Limb (tissue), 2 donors: ENCODE data around the gene SYT9.

ENCODE experiments used
- DNase-seq, 2 donors: peaks; one replicate each; pipeline ENCODE4 v3.0.0-alpha.2; 2016; ENCODE audit errors: extremely low spot score in 2 of 2

SYT9 gene

DNA sequence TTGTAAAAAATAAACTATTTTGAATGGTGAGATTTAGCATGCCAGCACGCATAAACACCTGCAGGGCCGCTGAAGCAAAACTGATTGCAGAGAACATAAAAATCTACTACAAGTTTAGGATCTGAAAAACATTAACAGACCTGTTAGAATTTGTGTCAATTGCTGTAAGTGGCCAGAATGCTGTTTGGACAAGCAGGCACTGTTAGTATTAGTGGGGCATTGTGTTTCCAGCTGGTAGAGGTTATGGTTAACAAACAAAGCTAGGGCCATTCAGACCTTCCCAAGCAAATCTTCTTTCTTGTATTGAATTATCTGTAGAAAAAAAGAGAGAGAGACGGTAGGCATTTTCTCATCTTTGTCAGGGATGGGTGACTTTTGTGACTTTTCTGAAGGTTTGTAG is 176.0 kb downstream of the SYT9 start:
- DNase-seq = no peak

- DNase-seq = no peak
These were observed 176.5 kb downstream of the SYT9 start for GRCh38 chr11:7428196-7428595.

- no peak for DNase-seq
These were observed 178.8 kb downstream of the SYT9 start for GRCh38 chr11:7430496-7430895.

DNA sequence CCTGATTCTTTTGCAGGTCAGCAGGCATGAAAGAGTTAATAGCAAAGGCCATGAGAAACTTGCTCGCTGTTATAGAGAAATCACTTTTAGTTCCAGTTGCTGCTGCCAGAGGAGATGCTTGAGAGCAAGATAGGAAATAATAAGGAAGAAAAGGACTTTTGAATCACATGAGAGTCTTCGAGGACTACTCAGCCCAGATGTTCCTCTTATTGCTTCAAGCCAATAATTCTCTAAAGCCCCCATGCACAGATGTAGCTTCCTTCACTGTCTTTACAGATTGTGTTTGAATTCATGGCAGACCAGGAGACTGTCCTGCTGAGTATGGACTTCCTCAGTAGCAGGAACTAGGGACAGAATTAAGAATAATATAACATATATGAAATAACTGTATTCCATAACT is 183.5 kb downstream of the SYT9 start:
- DNase-seq = peak in 1 of 2 donors; percentile 26

- no peak for DNase-seq
These were observed 184.4 kb downstream of the SYT9 start for GRCh38 chr11:7436146-7436545.

DNA sequence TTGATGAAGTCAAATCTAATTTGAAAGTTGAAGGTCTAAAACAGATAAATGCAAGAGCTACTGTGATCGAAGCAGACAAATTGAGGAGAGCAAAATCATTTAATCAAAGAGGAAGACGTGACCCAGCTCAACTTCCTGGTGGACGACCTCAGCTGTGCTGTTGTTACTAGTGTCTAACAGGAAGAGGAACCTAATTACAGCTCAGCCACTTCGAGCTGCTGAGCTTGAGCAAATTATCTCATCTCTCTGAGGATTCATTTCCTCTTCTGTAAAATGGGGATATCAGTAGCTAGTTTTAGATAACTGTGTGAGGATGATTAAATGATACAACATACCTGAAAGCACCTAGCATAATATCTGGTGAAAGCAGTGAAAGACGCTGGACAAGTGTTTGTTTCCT is 185.0 kb downstream of the SYT9 start:
- no peak for DNase-seq

DNA sequence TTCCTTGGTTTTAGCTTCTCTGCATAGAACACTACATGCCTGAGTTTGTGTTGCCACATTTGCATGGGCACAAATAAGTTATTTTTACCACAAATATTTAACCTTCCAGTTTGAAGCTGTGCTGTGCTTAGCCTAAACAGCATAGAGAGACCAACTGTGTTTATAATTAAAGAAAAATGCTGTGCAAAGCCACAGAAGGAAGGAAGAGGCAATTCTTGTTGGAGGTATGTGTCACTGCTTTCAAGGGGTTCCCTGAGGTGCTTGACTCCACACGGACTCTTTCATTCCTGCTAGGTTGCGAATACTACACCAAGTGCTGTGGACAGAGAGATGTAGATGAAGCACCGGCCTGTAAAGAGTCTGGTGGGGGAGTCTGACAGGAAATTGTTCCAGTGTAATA is 186.0 kb downstream of the SYT9 start:
- no peak for DNase-seq

DNA sequence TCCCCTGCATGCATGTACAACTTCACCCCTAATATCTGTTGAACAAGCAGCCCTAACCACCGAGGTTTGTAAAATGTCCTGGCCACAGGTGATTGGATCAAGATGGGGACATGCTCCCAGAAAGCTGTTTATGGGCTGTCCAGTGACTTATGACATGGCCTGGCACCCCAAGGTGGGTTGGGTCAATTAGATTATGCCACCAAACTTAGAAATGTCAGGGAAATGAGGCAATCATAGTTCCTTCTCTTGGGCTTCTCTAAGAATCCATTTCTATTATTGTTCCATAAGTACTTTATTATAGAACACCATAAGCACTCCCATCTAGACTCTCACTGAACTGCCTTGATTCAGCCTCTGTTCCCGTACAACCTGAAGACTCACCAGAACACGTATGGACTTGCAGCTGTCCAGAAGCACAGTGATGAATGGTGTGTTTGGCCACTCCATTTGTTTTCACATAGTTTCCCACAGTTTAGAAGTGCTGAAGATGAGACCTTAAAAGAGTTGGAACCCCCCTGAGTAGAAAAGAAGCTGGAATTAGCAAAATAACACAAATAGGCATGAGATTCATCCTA is 188.1 kb downstream of the SYT9 start:
- DNase-seq = no peak

- peak; percentile 59 to 82 for DNase-seq
These were observed 191.0 kb downstream of the SYT9 start for GRCh38 chr11:7442588-7443215.

DNA sequence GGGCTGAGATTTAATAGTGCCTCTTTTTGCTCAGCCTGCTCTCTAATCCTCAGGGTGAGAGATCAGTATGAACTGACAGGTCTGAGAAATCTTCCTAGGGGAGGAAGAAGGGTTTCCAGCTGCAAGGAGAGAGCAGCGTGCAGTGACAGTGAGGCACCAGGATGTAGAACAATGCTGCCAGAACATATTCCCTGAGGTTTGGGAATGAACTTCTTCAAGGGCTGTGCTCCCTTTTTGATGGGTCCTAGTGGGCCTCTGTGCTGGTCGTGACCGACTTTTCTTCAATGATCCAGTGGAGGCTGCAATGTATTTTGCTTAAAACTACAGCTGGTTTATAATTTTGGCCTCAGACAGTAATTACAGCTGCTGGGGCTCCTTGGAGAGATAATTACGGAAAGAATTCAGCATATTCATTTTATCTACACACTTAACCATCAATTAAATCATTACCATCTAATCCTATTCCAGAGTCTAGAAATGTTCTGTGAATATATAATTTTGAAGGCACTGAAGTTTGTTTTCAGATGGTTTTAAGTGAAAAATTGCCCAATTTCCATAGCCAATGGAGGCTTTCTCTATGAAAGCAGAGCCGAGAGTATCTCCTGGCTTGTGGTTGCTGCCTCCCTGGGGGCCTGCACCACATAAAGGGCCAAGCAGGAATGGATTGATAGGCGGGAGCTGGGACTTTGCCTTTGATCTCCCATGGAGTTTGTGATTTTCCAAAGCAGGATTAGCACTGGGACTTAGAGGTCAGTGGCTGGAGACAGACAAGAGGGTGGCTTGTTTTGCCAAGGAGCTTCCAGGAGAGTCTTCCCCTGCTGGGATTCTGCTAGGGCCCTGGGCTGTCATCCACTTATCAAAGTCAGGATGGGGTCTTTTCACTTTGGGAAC is 192.6 kb downstream of the SYT9 start:
- no peak for DNase-seq

GRCh38 chr11:7445564-7445963 is 193.9 kb downstream of the SYT9 start:
- DNase-seq = no peak

GRCh38 chr11:7448201-7448600 is 196.5 kb downstream of the SYT9 start:
- no peak for DNase-seq

GRCh38 chr11:7449211-7449840 is 197.6 kb downstream of the SYT9 start:
- DNase-seq = no peak

GRCh38 chr11:7449841-7450214 is 198.1 kb downstream of the SYT9 start:
- DNase-seq = no peak

DNA sequence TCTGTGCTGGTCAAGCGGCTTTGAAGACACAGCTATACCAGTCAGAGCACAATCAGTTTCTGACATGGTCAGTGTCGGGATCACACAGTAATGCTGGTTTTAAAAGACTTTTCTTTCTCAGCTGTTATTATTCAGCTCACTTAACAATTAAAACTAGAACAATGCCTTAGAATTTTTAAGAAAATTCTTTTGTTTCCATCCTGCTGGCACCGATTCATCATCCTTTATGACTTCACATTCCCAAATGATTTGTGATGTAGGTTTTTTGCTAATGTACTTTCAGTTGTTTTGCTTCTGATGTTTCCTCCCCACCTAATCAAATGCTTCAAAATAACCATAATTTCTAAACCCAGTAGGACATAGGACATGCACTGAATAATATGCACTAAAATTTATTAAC is 199.1 kb downstream of the SYT9 start:
- DNase-seq = no peak

- no peak for DNase-seq
These were observed 199.8 kb downstream of the SYT9 start for GRCh38 chr11:7451520-7451919.

DNA sequence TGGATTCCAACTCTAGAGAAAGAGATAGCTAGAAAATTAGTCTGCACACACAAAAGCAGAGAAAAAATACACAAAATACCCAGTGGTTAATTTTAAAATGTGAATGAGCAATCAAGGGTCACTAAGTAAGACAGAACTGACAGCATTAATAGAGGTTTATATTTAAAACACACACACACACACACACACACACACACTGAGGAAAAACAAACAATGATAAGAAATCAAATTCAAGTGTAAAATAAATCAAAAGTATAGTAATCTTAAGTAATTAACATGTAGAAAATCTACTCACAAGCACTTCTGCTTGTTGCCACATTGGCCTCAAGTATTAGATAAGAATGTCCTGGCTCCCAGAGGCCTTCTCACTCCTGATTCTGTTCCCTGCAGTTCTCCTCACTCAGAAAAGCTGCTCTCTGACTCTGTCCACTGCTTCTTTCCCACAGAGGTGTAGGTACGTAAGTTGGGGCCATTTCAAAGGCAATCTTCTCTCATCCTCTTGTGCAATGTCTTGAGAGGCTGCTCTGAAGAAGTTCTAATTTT is 200.3 kb downstream of the SYT9 start:
- no peak for DNase-seq

DNA sequence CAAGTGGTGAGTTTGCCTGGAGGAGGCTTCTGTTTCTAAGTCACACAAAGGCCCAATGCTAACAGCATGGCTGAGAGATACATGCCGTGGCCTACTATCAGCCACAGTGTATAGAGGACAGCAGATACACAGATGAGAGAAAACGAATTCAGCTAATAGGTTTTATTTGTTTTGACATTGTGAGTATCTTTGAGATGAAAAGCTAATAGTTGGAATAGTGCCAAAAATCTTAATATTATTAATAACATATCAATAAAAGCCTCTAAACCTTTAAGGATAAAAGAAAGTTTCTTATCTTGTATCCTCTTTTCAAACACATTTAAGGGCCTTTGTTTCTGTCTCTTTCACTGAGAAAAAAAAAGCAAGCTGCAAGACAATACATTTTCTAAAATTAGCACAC is 203.2 kb downstream of the SYT9 start:
- no peak for DNase-seq

DNA sequence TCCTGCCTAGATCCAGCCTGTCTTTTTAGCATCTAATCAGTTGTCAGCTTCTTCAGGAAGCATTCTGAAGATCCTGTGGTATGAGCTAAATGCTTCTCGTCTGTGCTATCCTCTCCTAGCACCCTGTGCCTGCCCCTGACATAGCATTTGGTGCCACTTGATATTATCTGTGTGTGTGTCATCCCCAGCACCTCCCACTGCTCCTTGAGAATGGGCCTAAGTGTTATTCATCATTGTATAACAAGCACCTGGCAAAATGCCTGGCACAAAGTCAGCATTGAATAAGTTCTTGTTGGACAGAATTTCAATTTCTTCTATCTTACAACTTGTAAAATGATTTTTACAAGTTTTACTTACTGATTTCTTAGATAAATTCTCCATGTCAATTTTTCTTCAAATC is 205.5 kb downstream of the SYT9 start:
- no peak for DNase-seq

GRCh38 chr11:7462706-7463105 is 211.0 kb downstream of the SYT9 start:
- DNase-seq = no peak

- no peak for DNase-seq
These were observed 215.9 kb downstream of the SYT9 start for GRCh38 chr11:7467652-7468051.

GRCh38 chr11:7469351-7469865 is 217.7 kb downstream of the SYT9 start:
- no peak for DNase-seq
